Ovary (tissue), 9 donors: ENCODE data around the gene MSANTD2. TPM values are rescaled to one million over a fixed set of nuclear protein-coding genes. Genes with fewer than 3 reads are reported as not detected.
A peak's percentile ranks its signal among the peaks of the same experiment; 100 is the strongest.

ENCODE experiments used
- DNase-seq, 5 donors: peaks; one replicate each; pipeline ENCODE4 v3.0.0-alpha.2; 2019 to 2020
- H3K27ac ChIP-seq, 2 donors: fragments of 200-600 bp; one replicate each; pipeline versions ENCODE4 v1.5.1 to v1.8.0; 2019 to 2022
- H3K27me3 ChIP-seq: fragments of 200-600 bp; one replicate; pipeline ENCODE4 v1.8.0; 2022
- H3K36me3 ChIP-seq: fragments of 200-600 bp; sonication (generic); one replicate; pipeline ENCODE4 v1.5.1; 2019
- H3K4me1 ChIP-seq: one replicate; pipeline ENCODE4 v1.8.1; 2013; ENCODE audit warnings: mild to moderate bottlenecking, moderate library complexity; ENCODE audit not compliant: insufficient read depth
- H3K4me3 ChIP-seq: fragments of 200-600 bp; sonication (generic); one replicate; pipeline ENCODE4 v1.5.1; 2017
- H3K9me3 ChIP-seq, 2 donors: fragments of 200-600 bp in 1 of 2; sonication (generic) in 1 of 2; one replicate each; pipeline versions ENCODE4 v1.5.1 to v1.8.1; 2013 to 2019; ENCODE audit warnings: mild to moderate bottlenecking in 1 of 2, moderate library complexity in 1 of 2
- CTCF ChIP-seq, 3 donors: fragments of 450-650 bp in 2 of 3; fragments of 200-600 bp in 1 of 3; IDR thresholded peaks; one replicate each; pipeline versions ENCODE4 v1.5.1 to v1.8.0; 2016 to 2022; ENCODE audit warnings: antibody characterized with exemption in 3 of 3, mild to moderate bottlenecking in 1 of 3
- EP300 ChIP-seq: sonication (generic); formaldehyde crosslinking; IDR thresholded peaks from one replicate; pipeline ENCODE4 v1.6.1; 2017; ENCODE audit warnings: antibody characterized with exemption
- POLR2A ChIP-seq: fragments of 450-650 bp; IDR thresholded peaks from one replicate; pipeline ENCODE4 v1.6.1; 2017; ENCODE audit warnings: antibody characterized with exemption, mild to moderate bottlenecking, moderate library complexity
- WGBS, 3 donors: extraction: QIAGEN DNeasy Blood & Tissue Kit in 1 of 3; methylation state at CpG; one replicate each; pipeline versions ENCODE4 v1.1.5 to v1.1.7; 2013 to 2017; 5-methylcytosine and 5-hydroxymethylcytosine counted together
- intact Hi-C, 4 donors: fragments of 100-400 bp; cut with DNase I; formaldehyde crosslinking; loops; one replicate each; pipeline versions ENCODE4 v1.11.0 to v1.15.1; 2022 to 2023
- polyA plus RNA-seq, 2 donors: library from polyadenylated mRNA; stranded (reverse); fragments of 200-250 nt in 1 of 2; fragments of 350-450 nt in 1 of 2; fragmentation: Illumina TruSeq in 1 of 2; extraction: RNeasy Lipid Tissue Mini Kit (QIAGEN cat#74804) in 1 of 2; gene quantifications; one replicate each; pipeline ENCODE4 v1.2.3, GENCODE V29; 2013 to 2014
- total RNA-seq, 7 donors: library from RNA; depleted of rRNA in 2 of 7; stranded (reverse); fragments of >200 nt in 2 of 7; fragmentation: NEBNext Ultra II Directional in 3 of 7; extraction: Animal tissue kit (Norgen Biotek cat#: 25700) in 3 of 7; gene quantifications; one replicate each; pipeline versions ENCODE4 v1.1.0 to v1.2.4, GENCODE V29; 2016 to 2023
- donor health status: DM: no; HTN: no; CAD: no; lungs with moderate emphysema.
- donor health status: DM: no; HTN: no; CAD: no.
- donor health status: Bipolar disorder and iron deficiency.
- donor health status: DM: yes; HTN: yes; CAD: no.
- donor health status: DM: no; HTN: no; CAD: no.
- donor health status: DM: yes; HTN: yes; CAD: no.

MSANTD2 gene
- total and polyA plus RNA-seq, 9 donors: 9.9 to 19.4 (median 16.7) TPM

GRCh38 chr11:124839972-124840621 is 39.9 kb upstream of the MSANTD2 start:
- Histone ChIP-seq H3K27ac (no peak overlapping the region), H3K4me3 (no peak overlapping the region), H3K27me3 (peaks cover 9% of the 10 kb centered on the region), H3K4me1 (peaks cover 6% of the 10 kb centered on the region), H3K9me3 (no peaks in the 10 kb centered on the region), H3K36me3 (no peaks in the 10 kb centered on the region)
- 19 to 24% (median 21%) methylated on average over 20 of the region's 20 CpGs for WGBS, 3 donors
- intact Hi-C loops: loop anchor here in 3 of 4 donors (5.0 to 10.0 kb wide), 5 partner anchors 75 to 183 kb away; partner anchors contain the start of genes ESAM (in 2 of the 3), SIAE (in 1 of the 3) and SPA17 (in 1 of the 3)
- TF ChIP-seq CTCF (IDR thresholded peaks at IDR 0.05): no peak
- no peak for TF ChIP-seq EP300
- TF ChIP-seq POLR2A: no peak
- DNase-seq: no peak

GRCh38 chr11:124839128-124839971 is 39.1 kb upstream of the MSANTD2 start:
- Histone ChIP-seq H3K4me3 (peak overlapping the region; percentile 4), H3K9me3 (no peaks in the 10 kb centered on the region), H3K27me3 (peaks cover 9% of the 10 kb centered on the region), H3K27ac (no peak overlapping the region), H3K4me1 (peaks cover 6% of the 10 kb centered on the region), H3K36me3 (no peaks in the 10 kb centered on the region)
- 0 to 2% (median 1%) methylated on average over 54 to 87 of the region's 87 CpGs for WGBS, 3 donors
- intact Hi-C loops: loop anchor here in 2 of 4 donors (5.0 kb wide), 2 partner anchors 77 to 167 kb away; partner anchors contain the start of genes ESAM (in 1 of the 2), SIAE (in 1 of the 2) and SPA17 (in 1 of the 2)
- peak in 1 of 5 donors; percentile 40 for DNase-seq
- TF ChIP-seq EP300: no peak
- TF ChIP-seq POLR2A: no peak
- TF ChIP-seq CTCF (IDR thresholded peaks at IDR 0.05): no peak

- intact Hi-C loops: loop anchor here in 2 of 4 donors (5.0 kb wide), 2 partner anchors 76 to 166 kb away; partner anchors contain the start of genes ESAM (in 1 of the 2), SIAE (in 1 of the 2) and SPA17 (in 1 of the 2)
- H3K27ac ChIP-seq: no peak overlapping the region
- no peak overlapping the region for H3K4me3 ChIP-seq
- peaks cover 6% of the 10 kb centered on the region for H3K4me1 ChIP-seq
- no peak for DNase-seq
- WGBS, 3 donors: 32 to 40% (median 38%) methylated on average over 5 of the region's 5 CpGs
- no peaks in the 10 kb centered on the region for H3K9me3 ChIP-seq
- H3K27me3 ChIP-seq: peaks cover 9% of the 10 kb centered on the region
- TF ChIP-seq POLR2A (no peak), EP300 (no peak)
- H3K36me3 ChIP-seq: no peaks in the 10 kb centered on the region
These were observed 38.6 kb upstream of the MSANTD2 start for GRCh38 chr11:124838805-124839127.

- intact Hi-C loops: loop anchor here in 2 of 4 donors (2.0 to 5.0 kb wide), 3 partner anchors 75 to 169 kb away; partner anchors contain the start of genes ESAM (in 1 of the 2), SIAE (in 1 of the 2) and SPA17 (in 1 of the 2)
- Histone ChIP-seq H3K27ac (no peak overlapping the region), H3K9me3 (no peaks in the 10 kb centered on the region), H3K27me3 (peaks cover 9% of the 10 kb centered on the region), H3K4me3 (no peak overlapping the region), H3K36me3 (no peaks in the 10 kb centered on the region), H3K4me1 (peaks cover 6% of the 10 kb centered on the region)
- no peak for DNase-seq
- TF ChIP-seq CTCF (IDR thresholded peaks at IDR 0.05) (no peak), POLR2A (no peak), EP300 (no peak)
- 20 to 27% (median 27%) methylated on average over 3 of the region's 3 CpGs for WGBS, 3 donors
These were observed 37.3 kb upstream of the MSANTD2 start for GRCh38 chr11:124837491-124837856.
